Chondrocyte (in vitro differentiated cells): ENCODE data around the gene MARVELD3. TPM values are rescaled to one million over a fixed set of nuclear protein-coding genes. Genes with fewer than 3 reads are reported as not detected.

Experiments used
- DNase-seq: peaks from one replicate; pipeline ENCODE4 v3.0.0; 2021; ENCODE audit warnings: mixed read lengths, low spot score
- H3K27ac Mint-ChIP-seq: one replicate; pipeline ENCODE4 v1.8.0; 2021; ENCODE audit warnings: mild to moderate bottlenecking, moderate library complexity, mixed read lengths; ENCODE audit not compliant: unreplicated experiment
- H3K27me3 Mint-ChIP-seq: 2 replicates; pipeline ENCODE4 v1.8.0; 2021; ENCODE audit warnings: low read depth, mixed read lengths
- H3K36me3 Mint-ChIP-seq: 2 replicates; pipeline ENCODE4 v1.8.0; 2021; ENCODE audit warnings: low read depth, mixed read lengths
- H3K4me1 Mint-ChIP-seq: 2 replicates; pipeline ENCODE4 v1.8.0; 2021; ENCODE audit warnings: low read depth, mild to moderate bottlenecking, mixed read lengths
- H3K4me3 Mint-ChIP-seq: one replicate; pipeline ENCODE4 v1.8.0; 2021; ENCODE audit warnings: mild to moderate bottlenecking, moderate library complexity, mixed read lengths; ENCODE audit not compliant: unreplicated experiment
- H3K9me3 Mint-ChIP-seq: 2 replicates; pipeline ENCODE4 v1.8.0; 2021; ENCODE audit warnings: low read depth, mixed read lengths
- total RNA-seq: library from RNA; stranded (reverse); gene quantifications from 3 replicates; pipeline ENCODE4 v1.2.1, GENCODE V29; 2021
- TF ChIP-seq, protein P1 (sequence below): fragments of 200-600 bp; sonication (generic); IDR thresholded peaks from 2 replicates; pipeline ENCODE4 v1.5.0; 2021; ENCODE audit warnings: antibody characterized with exemption, mild to moderate bottlenecking, moderate library complexity

The MARVELD3 gene
- total RNA-seq, 1 donor from 2014 or later, result 2.4 TPM

DNA sequence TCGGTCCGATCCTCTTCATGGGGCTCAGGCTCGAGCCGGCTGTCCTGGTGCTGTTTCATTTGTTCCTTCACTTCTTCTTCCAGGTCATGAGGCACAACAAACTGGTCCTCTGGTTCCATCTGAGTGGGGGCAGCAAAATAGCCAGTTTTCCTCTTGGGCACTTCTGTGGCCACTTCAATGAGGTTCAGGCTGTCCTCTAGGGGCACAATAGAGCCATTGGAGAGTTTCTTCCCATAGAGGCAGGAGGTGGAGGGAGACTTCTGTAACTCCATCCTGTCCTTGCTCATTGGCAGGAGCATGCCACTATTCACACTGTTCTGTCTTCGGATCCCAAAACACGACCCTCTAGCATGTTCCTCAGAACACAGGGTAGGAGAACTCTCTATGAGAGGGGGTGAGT is 22.9 kb downstream of the MARVELD3 start:
- Mint-ChIP-seq H3K27me3 (no peaks in the 10 kb centered on the region), H3K27ac (no peak overlapping the region), H3K4me1 (no peaks in the 10 kb centered on the region), H3K9me3 (no peaks in the 10 kb centered on the region), H3K36me3 (peaks cover 29% of the 10 kb centered on the region), H3K4me3 (no peak overlapping the region)
- TF ChIP-seq, protein P1, sequence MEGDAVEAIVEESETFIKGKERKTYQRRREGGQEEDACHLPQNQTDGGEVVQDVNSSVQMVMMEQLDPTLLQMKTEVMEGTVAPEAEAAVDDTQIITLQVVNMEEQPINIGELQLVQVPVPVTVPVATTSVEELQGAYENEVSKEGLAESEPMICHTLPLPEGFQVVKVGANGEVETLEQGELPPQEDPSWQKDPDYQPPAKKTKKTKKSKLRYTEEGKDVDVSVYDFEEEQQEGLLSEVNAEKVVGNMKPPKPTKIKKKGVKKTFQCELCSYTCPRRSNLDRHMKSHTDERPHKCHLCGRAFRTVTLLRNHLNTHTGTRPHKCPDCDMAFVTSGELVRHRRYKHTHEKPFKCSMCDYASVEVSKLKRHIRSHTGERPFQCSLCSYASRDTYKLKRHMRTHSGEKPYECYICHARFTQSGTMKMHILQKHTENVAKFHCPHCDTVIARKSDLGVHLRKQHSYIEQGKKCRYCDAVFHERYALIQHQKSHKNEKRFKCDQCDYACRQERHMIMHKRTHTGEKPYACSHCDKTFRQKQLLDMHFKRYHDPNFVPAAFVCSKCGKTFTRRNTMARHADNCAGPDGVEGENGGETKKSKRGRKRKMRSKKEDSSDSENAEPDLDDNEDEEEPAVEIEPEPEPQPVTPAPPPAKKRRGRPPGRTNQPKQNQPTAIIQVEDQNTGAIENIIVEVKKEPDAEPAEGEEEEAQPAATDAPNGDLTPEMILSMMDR, result peak; percentile 59
- DNase-seq, result no peak

DNA sequence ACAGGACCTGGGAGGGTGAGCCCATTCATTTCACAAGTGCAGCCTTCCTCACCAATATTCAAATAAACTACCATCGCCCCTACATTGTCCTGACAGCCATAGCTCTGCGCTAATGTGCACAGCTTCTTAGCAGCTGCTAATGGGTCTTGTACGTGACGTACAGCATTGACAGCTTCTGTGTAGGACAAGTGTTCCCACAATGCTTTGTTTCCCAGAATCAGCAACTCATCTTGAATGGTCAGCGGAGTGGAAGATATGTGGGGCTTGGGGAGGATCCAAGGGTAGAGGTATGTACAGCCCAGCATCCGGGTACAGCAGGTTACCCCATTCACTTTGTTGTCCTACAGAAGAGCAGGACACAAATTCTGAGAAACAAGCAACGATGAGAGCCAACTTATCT is 23.7 kb downstream of the MARVELD3 start:
- H3K9me3 Mint-ChIP-seq, result no peaks in the 10 kb centered on the region
- no peaks in the 10 kb centered on the region for H3K27me3 Mint-ChIP-seq
- H3K4me3 Mint-ChIP-seq, result no peak overlapping the region
- H3K4me1 Mint-ChIP-seq, result no peaks in the 10 kb centered on the region
- TF ChIP-seq, protein P1, result no peak
- no peak for DNase-seq
- H3K27ac Mint-ChIP-seq, result no peak overlapping the region
- peaks cover 32% of the 10 kb centered on the region for H3K36me3 Mint-ChIP-seq

DNA sequence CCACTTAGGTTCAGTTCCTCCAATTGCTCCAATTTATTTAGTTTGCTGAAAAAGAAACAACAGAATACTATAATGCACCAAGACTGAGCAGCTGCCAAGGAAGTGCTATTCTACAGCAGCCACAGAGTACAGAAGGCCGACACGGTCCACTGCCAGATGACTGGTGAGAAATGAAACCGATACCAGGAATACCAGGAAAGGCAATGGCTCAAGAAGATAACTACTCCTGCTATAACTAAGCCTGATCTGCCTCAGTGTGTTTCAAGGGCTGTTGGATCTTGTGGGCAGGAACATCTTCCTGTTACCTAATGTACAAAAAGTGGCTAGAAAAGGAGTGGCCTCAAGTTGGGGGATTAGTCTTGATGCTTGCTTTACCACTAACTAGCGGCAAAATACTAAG is 32.8 kb downstream of the MARVELD3 start:
- DNase-seq, result no peak
- H3K27me3 Mint-ChIP-seq, result no peaks in the 10 kb centered on the region
- TF ChIP-seq, protein P1, result no peak
- no peak overlapping the region for H3K27ac Mint-ChIP-seq
- no peaks in the 10 kb centered on the region for H3K9me3 Mint-ChIP-seq
- H3K4me1 Mint-ChIP-seq, result no peaks in the 10 kb centered on the region
- H3K4me3 Mint-ChIP-seq, result no peak overlapping the region
- peaks cover 36% of the 10 kb centered on the region for H3K36me3 Mint-ChIP-seq

DNA sequence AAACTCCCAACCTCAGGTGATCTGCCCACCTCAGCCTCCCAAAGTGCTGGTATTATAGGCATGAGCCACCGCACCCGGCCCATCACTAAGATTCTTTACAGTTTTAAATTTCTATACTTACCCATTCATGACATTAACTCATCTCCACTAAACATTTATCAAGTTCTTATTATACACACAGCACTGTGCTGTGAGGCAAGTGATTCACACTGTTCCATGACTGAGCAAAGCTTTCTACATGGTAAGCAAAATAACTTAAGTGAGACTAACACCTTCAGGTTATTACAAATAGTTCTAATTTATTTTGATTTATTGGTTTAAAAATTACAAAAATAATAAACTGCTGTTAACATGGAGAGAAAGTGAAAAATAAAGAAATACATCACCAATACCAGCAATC is 33.5 kb downstream of the MARVELD3 start:
- Mint-ChIP-seq H3K27ac (no peak overlapping the region), H3K36me3 (peaks cover 38% of the 10 kb centered on the region)

DNA sequence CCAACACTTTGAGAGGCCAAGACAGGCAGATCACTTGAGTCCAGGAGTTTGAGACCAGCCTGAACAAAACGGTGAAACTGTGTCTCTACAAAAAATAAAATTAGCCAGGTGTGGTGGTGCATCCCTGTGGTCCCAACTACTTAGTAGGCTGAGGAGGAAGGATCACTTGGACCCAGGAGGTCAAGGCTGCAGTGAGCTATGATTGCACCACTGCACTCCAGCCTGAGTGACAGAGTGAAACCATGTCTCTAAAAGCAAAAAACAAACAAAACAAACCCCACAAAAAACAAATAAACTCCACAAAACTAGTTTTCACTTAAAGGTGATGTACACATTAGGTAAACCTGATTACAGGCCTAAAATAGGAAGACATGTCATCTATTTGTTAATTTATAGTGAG is 40.3 kb downstream of the MARVELD3 start:
- Mint-ChIP-seq H3K27me3 (no peaks in the 10 kb centered on the region), H3K9me3 (no peaks in the 10 kb centered on the region), H3K4me3 (no peak overlapping the region), H3K4me1 (no peaks in the 10 kb centered on the region), H3K27ac (no peak overlapping the region), H3K36me3 (peaks cover 34% of the 10 kb centered on the region)
- DNase-seq, result no peak
- TF ChIP-seq, protein P1, result no peak

More for the DNA sequence above, 33.5 kb downstream of the MARVELD3 start:
- H3K9me3 Mint-ChIP-seq, result no peaks in the 10 kb centered on the region
- DNase-seq, result no peak
- TF ChIP-seq, protein P1, result no peak
- H3K27me3 Mint-ChIP-seq, result no peaks in the 10 kb centered on the region
- H3K4me3 Mint-ChIP-seq, result no peak overlapping the region
- H3K4me1 Mint-ChIP-seq, result no peaks in the 10 kb centered on the region
